B cell (primary cell): ENCODE results near the gene MAML2. TPM values are rescaled to one million over a fixed set of nuclear protein-coding genes. Genes with fewer than 3 reads are reported as not detected.

Source experiments
- ATAC-seq: fragments of 200-7000 bp; cut with Tn5 transposase; one replicate; pipeline ENCODE4 v1.10.0; 2021; ENCODE audit warnings: low read depth, mild to moderate bottlenecking, moderate number of reproducible peaks, moderate library complexity
- CTCF ChIA-PET: fragments of 350-600 bp; sonication (Branson Sonifier 250); formaldehyde crosslinking; loops from one replicate; lab custom pipeline; 2021; ENCODE audit warnings: antibody characterized with exemption, inconsistent platforms; lab: Charles Lee
- POLR2A ChIA-PET: fragments of 350-600 bp; sonication (Branson Sonifier 250); formaldehyde crosslinking; loops from one replicate; lab custom pipeline; 2021; ENCODE audit warnings: antibody characterized with exemption; lab: Charles Lee
- DNase-seq: peaks from one replicate; pipeline ENCODE4 v3.0.0; 2013
- H2AFZ ChIP-seq: 2 replicates; pipeline ENCODE4 v1.6.1; 2012; ENCODE audit warnings: mild to moderate bottlenecking, low read depth, low read length; ENCODE audit not compliant: insufficient read depth, poor library complexity, severe bottlenecking
- H3K27ac ChIP-seq, 2 donors: 1 replicate in 1 of 2; 2 replicates in 1 of 2; pipeline ENCODE4 v1.5.1; 2012 to 2013; ENCODE audit warnings: low read length in 2 of 2, mild to moderate bottlenecking in 2 of 2, moderate library complexity in 1 of 2
- H3K27me3 ChIP-seq, 4 experiments: fragments of 200-600 bp in 1 of 4; sonication (generic) in 1 of 4; replicated peaks in 1 of 4; 1 replicate in 2 of 4; 2 replicates in 2 of 4; pipeline versions ENCODE4 v1.6.1 to v1.7.0; 2013 to 2016; ENCODE audit warnings: low read length in 3 of 4, mild to moderate bottlenecking in 2 of 4, mixed read lengths in 1 of 4, moderate library complexity in 1 of 4; ENCODE audit not compliant: insufficient read depth in 4 of 4, control insufficient read depth in 3 of 4; ENCODE audit errors: control extremely low read depth in 1 of 4
- H3K36me3 ChIP-seq, 2 experiments: replicated peaks in 1 of 2; 1 replicate in 1 of 2; 2 replicates in 1 of 2; pipeline versions ENCODE4 v1.6.1 to v1.7.1; 2013; ENCODE audit warnings: low read length in 1 of 2; ENCODE audit not compliant: insufficient read depth in 2 of 2, control insufficient read depth in 1 of 2; ENCODE audit errors: control extremely low read depth in 1 of 2, extremely low read depth in 1 of 2
- H3K4me1 ChIP-seq, 2 donors: fragments of 200-600 bp in 1 of 2; sonication (generic) in 1 of 2; 1 replicate in 1 of 2; 2 replicates in 1 of 2; pipeline versions ENCODE4 v1.5.1 to v1.6.1; 2013 to 2017; ENCODE audit warnings: low read length in 2 of 2; ENCODE audit not compliant: control insufficient read depth in 2 of 2, insufficient read depth in 2 of 2
- H3K4me2 ChIP-seq: replicated peaks from 2 replicates; pipeline ENCODE3; 2012; ENCODE audit warnings: mild to moderate bottlenecking, low read depth, low read length; ENCODE audit not compliant: poor library complexity, severe bottlenecking
- H3K4me3 ChIP-seq, 5 experiments: fragments of 200-600 bp in 1 of 5; sonication (generic) in 1 of 5; 1 replicate in 3 of 5; 2 replicates in 2 of 5; pipeline versions ENCODE4 v1.5.1 to v1.7.0; 2011 to 2016; ENCODE audit warnings: low read length in 4 of 5, mild to moderate bottlenecking in 4 of 5, low read depth in 2 of 5, control low read depth in 1 of 5, moderate library complexity in 1 of 5; ENCODE audit not compliant: insufficient read depth in 1 of 5; ENCODE audit errors: control extremely low read depth in 1 of 5, extremely low read depth in 1 of 5
- H3K79me2 ChIP-seq: fragments of 200-600 bp; sonication (generic); one replicate; pipeline ENCODE4 v1.6.0; 2016; ENCODE audit warnings: low read length; ENCODE audit not compliant: control insufficient read depth, insufficient read depth
- H3K9ac ChIP-seq: fragments of 200-600 bp; sonication (generic); 2 replicates; pipeline ENCODE4 v1.6.1; 2017; ENCODE audit warnings: mild to moderate bottlenecking, low read length, moderate library complexity
- H3K9me3 ChIP-seq, 3 donors: one replicate each; pipeline versions ENCODE4 v1.6.1 to v1.7.1; 2013; ENCODE audit warnings: low read length in 2 of 3; ENCODE audit not compliant: control insufficient read depth in 2 of 3, insufficient read depth in 1 of 3; ENCODE audit errors: control extremely low read depth in 1 of 3
- H4K20me1 ChIP-seq: 2 replicates; pipeline ENCODE4 v1.6.0; 2012; ENCODE audit warnings: mild to moderate bottlenecking, low read length; ENCODE audit not compliant: insufficient read depth, control insufficient read depth, poor library complexity, severe bottlenecking
- H3K27ac Mint-ChIP-seq: one replicate; pipeline ENCODE4 v1.8.0; 2021; ENCODE audit warnings: mixed read lengths
- H3K27me3 Mint-ChIP-seq: one replicate; pipeline ENCODE4 v1.8.0; 2021; ENCODE audit warnings: mixed read lengths
- H3K4me1 Mint-ChIP-seq: one replicate; pipeline ENCODE4 v1.8.0; 2021; ENCODE audit warnings: mixed read lengths
- H3K4me3 Mint-ChIP-seq: one replicate; pipeline ENCODE4 v1.8.0; 2021; ENCODE audit warnings: mixed read lengths
- H3K9me3 Mint-ChIP-seq: one replicate; pipeline ENCODE4 v1.8.0; 2022; ENCODE audit warnings: mixed read lengths; ENCODE audit not compliant: insufficient read depth
- EZH2 ChIP-seq: IDR thresholded peaks from 2 replicates; pipeline ENCODE4 v1.6.1; 2012; ENCODE audit warnings: borderline replicate concordance, low read depth, mild to moderate bottlenecking, moderate library complexity, low read length; ENCODE audit not compliant: insufficient read depth, poor library complexity, severe bottlenecking
- WGBS: methylation state at CpG from one replicate; pipeline ENCODE4 v1.1.5; 2013; ENCODE audit warnings: missing lambda C conversion rate; ENCODE audit not compliant: insufficient coverage; 5-methylcytosine and 5-hydroxymethylcytosine counted together
- intact Hi-C: fragments of 100-400 bp; cut with micrococcal nuclease; formaldehyde crosslinking; loops from one replicate; pipeline ENCODE4 v1.10.0; 2022
- polyA plus RNA-seq: library from polyadenylated mRNA; depleted of rRNA; stranded (reverse); fragments of >200 nt; gene quantifications from 2 replicates; pipeline ENCODE4 v1.2.3, GENCODE V29; 2012
- total RNA-seq, 2 donors: library from RNA; stranded (reverse); fragments of 120-200 nt in 1 of 2; gene quantifications; 1 replicate in 1 of 2; 2 replicates in 1 of 2; pipeline versions ENCODE4 v1.2.3 to v1.2.4, GENCODE V29; 2013 to 2022
- TF ChIP-seq, protein P1 (sequence below): fragments of 200-600 bp; IDR thresholded peaks from one replicate; pipeline ENCODE4 v1.8.0; 2022; ENCODE audit warnings: antibody characterized with exemption, mild to moderate bottlenecking

Gene MAML2
- total and polyA plus RNA-seq, 2 donors (not counting 1 experiment from before 2014, with no cell fraction given), result 10.7 to 26.4 TPM

DNA sequence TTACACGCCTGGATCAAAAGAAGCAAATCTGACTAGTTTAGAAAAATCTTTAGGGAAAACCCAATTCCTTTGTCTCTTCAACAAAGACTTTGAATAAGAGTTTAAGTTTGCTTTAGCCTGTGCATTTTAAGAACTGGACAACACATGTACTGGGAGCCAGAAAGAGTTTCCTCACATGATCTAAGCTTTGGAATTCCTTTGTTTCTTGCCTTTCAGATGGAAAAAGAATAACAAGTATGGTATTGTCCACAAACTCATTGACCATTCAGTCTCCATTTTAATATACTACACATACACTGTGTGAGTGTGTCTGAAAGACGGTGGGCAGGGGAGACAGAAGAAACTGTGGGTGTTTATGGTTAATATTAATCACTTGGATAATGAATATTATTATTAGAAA is 205.6 kb downstream of the MAML2 start:
- ChIA-PET POLR2A (no interaction called here), CTCF (no interaction called here)
- no peak overlapping the region for H3K4me3 Mint-ChIP-seq
- H3K27ac Mint-ChIP-seq, result peak overlapping the region; percentile 2
- no peaks in the 10 kb centered on the region for H4K20me1 ChIP-seq
- no peaks in the 10 kb centered on the region for H3K9me3 Mint-ChIP-seq
- H3K27me3 Mint-ChIP-seq, result no peaks in the 10 kb centered on the region
- peaks cover 13% of the 10 kb centered on the region for H3K79me2 ChIP-seq
- no peak overlapping the region for H3K4me2 ChIP-seq
- H2AFZ ChIP-seq, result no peak overlapping the region
- H3K4me1 Mint-ChIP-seq, result peaks cover 40% of the 10 kb centered on the region
- intact Hi-C loops, result loop anchor here (5.0 kb wide), 1 partner anchor 50 kb away; no protein-coding TSS in a partner anchor
- no CpG with 5 or more reads among the region's 2 CpGs for WGBS
- DNase-seq, result no peak
- H3K36me3 ChIP-seq, result no peaks in the 10 kb centered on the region
- H3K4me3 ChIP-seq, result no peak overlapping the region
- no peak overlapping the region for H3K9ac ChIP-seq
- H3K4me1 ChIP-seq, result peaks cover 16 to 29% of the 10 kb centered on the region in 2 donors
- H3K9me3 ChIP-seq, result no peaks in the 10 kb centered on the region
- no peak for TF ChIP-seq EZH2
- TF ChIP-seq, protein P1, sequence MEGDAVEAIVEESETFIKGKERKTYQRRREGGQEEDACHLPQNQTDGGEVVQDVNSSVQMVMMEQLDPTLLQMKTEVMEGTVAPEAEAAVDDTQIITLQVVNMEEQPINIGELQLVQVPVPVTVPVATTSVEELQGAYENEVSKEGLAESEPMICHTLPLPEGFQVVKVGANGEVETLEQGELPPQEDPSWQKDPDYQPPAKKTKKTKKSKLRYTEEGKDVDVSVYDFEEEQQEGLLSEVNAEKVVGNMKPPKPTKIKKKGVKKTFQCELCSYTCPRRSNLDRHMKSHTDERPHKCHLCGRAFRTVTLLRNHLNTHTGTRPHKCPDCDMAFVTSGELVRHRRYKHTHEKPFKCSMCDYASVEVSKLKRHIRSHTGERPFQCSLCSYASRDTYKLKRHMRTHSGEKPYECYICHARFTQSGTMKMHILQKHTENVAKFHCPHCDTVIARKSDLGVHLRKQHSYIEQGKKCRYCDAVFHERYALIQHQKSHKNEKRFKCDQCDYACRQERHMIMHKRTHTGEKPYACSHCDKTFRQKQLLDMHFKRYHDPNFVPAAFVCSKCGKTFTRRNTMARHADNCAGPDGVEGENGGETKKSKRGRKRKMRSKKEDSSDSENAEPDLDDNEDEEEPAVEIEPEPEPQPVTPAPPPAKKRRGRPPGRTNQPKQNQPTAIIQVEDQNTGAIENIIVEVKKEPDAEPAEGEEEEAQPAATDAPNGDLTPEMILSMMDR, result no peak
- no peak for ATAC-seq
- H3K27me3 ChIP-seq, result no peaks in the 10 kb centered on the region
- peak overlapping the region in 1 of 2 donors; percentile 43 for H3K27ac ChIP-seq

DNA sequence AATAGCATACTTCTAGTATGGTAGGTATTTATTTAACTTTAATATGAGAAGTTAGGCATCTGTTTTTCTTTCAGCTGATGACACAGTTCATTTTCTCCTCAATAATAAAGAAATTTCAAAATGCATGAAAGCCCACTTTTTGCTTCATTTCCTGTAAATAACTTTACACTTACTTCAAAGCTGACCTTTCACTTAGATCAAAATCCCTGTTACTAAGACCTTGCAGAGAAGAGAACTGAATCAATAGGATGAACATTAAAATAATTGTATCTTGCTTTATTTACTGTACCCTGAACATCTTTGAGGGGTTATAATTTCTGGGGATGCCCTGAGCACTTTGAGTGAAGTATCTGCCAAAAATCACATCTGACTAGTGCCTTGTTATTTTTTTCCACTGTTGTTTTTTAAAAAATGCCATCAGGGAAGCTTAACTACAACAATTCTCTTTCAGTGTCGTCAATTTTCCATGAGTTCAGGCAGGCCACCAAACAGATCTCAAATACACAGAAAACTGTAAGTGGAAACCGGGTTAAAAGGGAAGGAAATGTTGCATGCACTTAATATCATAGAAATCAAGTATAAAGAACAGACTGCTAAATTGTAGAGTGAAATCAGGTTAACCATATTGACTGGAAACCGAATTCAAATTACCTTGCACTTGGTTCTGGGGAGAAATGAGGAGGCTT is 206.2 kb downstream of the MAML2 start:
- H3K36me3 ChIP-seq, result no peaks in the 10 kb centered on the region
- CTCF ChIA-PET, result no interaction called here
- H3K9ac ChIP-seq, result no peak overlapping the region
- intact Hi-C loops, result loop anchor here (5.0 kb wide), 1 partner anchor 51 kb away; no protein-coding TSS in a partner anchor
- H3K9me3 ChIP-seq, result no peaks in the 10 kb centered on the region
- peak overlapping the region in 1 of 2 donors; percentile 43 for H3K27ac ChIP-seq
- Mint-ChIP-seq H3K27me3 (no peaks in the 10 kb centered on the region), H3K4me3 (peak overlapping the region; percentile 6), H3K4me1 (peaks cover 40% of the 10 kb centered on the region), H3K9me3 (no peaks in the 10 kb centered on the region), H3K27ac (peak overlapping the region; percentile 32)
- POLR2A ChIA-PET, result no interaction called here
- no peak for DNase-seq
- no peak overlapping the region for H3K4me3 ChIP-seq
- H3K79me2 ChIP-seq, result peaks cover 13% of the 10 kb centered on the region
- no CpG with 5 or more reads among the region's 3 CpGs for WGBS
- H2AFZ ChIP-seq, result no peak overlapping the region
- H3K4me2 ChIP-seq, result peak overlapping the region; percentile 0
- TF ChIP-seq EZH2, result no peak
- TF ChIP-seq, protein P1, result no peak
- H3K27me3 ChIP-seq, result no peaks in the 10 kb centered on the region
- peaks cover 16 to 29% of the 10 kb centered on the region in 2 donors for H3K4me1 ChIP-seq
- no peak for ATAC-seq
- no peaks in the 10 kb centered on the region for H4K20me1 ChIP-seq
